Ovary (tissue), 3 donors: ENCODE results near the gene C4orf51.

ENCODE experiments used
- CTCF ChIP-seq, 3 donors: fragments of 450-650 bp in 2 of 3; fragments of 200-600 bp in 1 of 3; IDR thresholded peaks; one replicate each; pipeline versions ENCODE4 v1.5.1 to v1.8.0; 2016 to 2022; ENCODE audit warnings: antibody characterized with exemption in 3 of 3, mild to moderate bottlenecking in 1 of 3
- EP300 ChIP-seq: sonication (generic); formaldehyde crosslinking; IDR thresholded peaks from one replicate; pipeline ENCODE4 v1.6.1; 2017; ENCODE audit warnings: antibody characterized with exemption
- donor health status: DM: no; HTN: no; CAD: no.

GRCh38 chr4:145770124-145770523 lies 90.2 kb downstream of the C4orf51 start:
- TF ChIP-seq CTCF (IDR thresholded peaks at IDR 0.05) (no peak), EP300 (no peak)
